Keratinocyte (primary cell): ENCODE results near the gene MYOD1. TPM values are rescaled to one million over a fixed set of nuclear protein-coding genes. Genes with fewer than 3 reads are reported as not detected.

Source experiments
- DNase-seq: peaks from one replicate; pipeline ENCODE4 v3.0.0-alpha.2; 2011; ENCODE audit warnings: low read depth, missing footprints, low spot score
- FAIRE-seq: peaks from 2 replicates; lab custom pipeline; 2011; peaks lifted over from hg19 to GRCh38; lab: Jason Lieb, UNC
- H2AFZ ChIP-seq: 2 replicates; pipeline ENCODE4 v1.6.0; 2012; ENCODE audit warnings: low read length, control low read depth, inconsistent platforms; ENCODE audit not compliant: control insufficient read depth
- H3K27ac ChIP-seq: 2 replicates; pipeline ENCODE4 v1.5.1; 2011; ENCODE audit warnings: low read length; ENCODE audit not compliant: control insufficient read depth, insufficient read depth
- H3K27me3 ChIP-seq: 3 replicates; pipeline ENCODE4 v1.6.0; 2011; ENCODE audit warnings: low read length; ENCODE audit not compliant: control insufficient read depth, insufficient read depth; ENCODE audit errors: extremely low read depth
- H3K36me3 ChIP-seq, 2 experiments: 2 replicates in 1 of 2; 3 replicates in 1 of 2; pipeline ENCODE4 v1.5.1; 2011; ENCODE audit warnings: low read length in 2 of 2, mild to moderate bottlenecking in 1 of 2; ENCODE audit not compliant: control insufficient read depth in 2 of 2, insufficient read depth in 2 of 2; ENCODE audit errors: extremely low read depth in 1 of 2
- H3K4me1 ChIP-seq: 3 replicates; pipeline ENCODE4 v1.5.1; 2011; ENCODE audit warnings: low read length; ENCODE audit not compliant: control insufficient read depth, insufficient read depth; ENCODE audit errors: extremely low read depth
- H3K4me2 ChIP-seq: 3 replicates; pipeline ENCODE4 v1.6.0; 2011; ENCODE audit warnings: low read depth, low read length; ENCODE audit not compliant: control insufficient read depth, insufficient read depth; ENCODE audit errors: extremely low read depth
- H3K4me3 ChIP-seq, 3 experiments: fragments of 200-600 bp in 1 of 3; sonication (generic) in 1 of 3; 2 replicates in 2 of 3; 3 replicates in 1 of 3; pipeline ENCODE4 v1.5.1; 2011 to 2016; ENCODE audit warnings: low read length in 3 of 3, mild to moderate bottlenecking in 3 of 3, control low read depth in 2 of 3, inconsistent platforms in 1 of 3, low read depth in 1 of 3, mixed read lengths in 1 of 3, mixed run types in 1 of 3, moderate library complexity in 1 of 3; ENCODE audit not compliant: control insufficient read depth in 2 of 3, insufficient read depth in 2 of 3; ENCODE audit errors: extremely low read depth in 1 of 3
- H3K79me2 ChIP-seq: 2 replicates; pipeline ENCODE4 v1.6.0; 2012; ENCODE audit warnings: low read length; ENCODE audit not compliant: control insufficient read depth, insufficient read depth
- H3K9ac ChIP-seq: 3 replicates; pipeline ENCODE4 v1.6.0; 2011; ENCODE audit warnings: low read length; ENCODE audit not compliant: control insufficient read depth, insufficient read depth; ENCODE audit errors: extremely low read depth
- H3K9me1 ChIP-seq: 3 replicates; pipeline ENCODE4 v1.6.0; 2011; ENCODE audit warnings: low read length; ENCODE audit not compliant: control insufficient read depth, insufficient read depth; ENCODE audit errors: extremely low read depth
- H3K9me3 ChIP-seq: 2 replicates; pipeline ENCODE4 v1.5.1; 2012; ENCODE audit warnings: low read depth, low read length; ENCODE audit not compliant: control insufficient read depth
- H4K20me1 ChIP-seq: 3 replicates; pipeline ENCODE4 v1.6.0; 2011; ENCODE audit warnings: low read length; ENCODE audit not compliant: control insufficient read depth, insufficient read depth; ENCODE audit errors: extremely low read depth
- EZH2 ChIP-seq: IDR thresholded peaks from one replicate; pipeline ENCODE4 v1.6.1; 2012; ENCODE audit warnings: inconsistent platforms, mild to moderate bottlenecking, low read length, moderate library complexity
- dilution Hi-C: fragments of 300-500 bp; cut with MboI; formaldehyde crosslinking; loops from one replicate; pipeline ENCODE4 v1.7.0; 2020; ENCODE audit warnings: low sequenced_read_pairs; ENCODE audit not compliant: extremely low pct_ligation_motif_present
- polyA plus RNA-seq, 5 experiments: library from polyadenylated mRNA; depleted of rRNA in 3 of 5; stranded (reverse) in 3 of 5; stranded (forward) in 1 of 5; unstranded in 1 of 5; fragments of >200 nt; gene quantifications; 1 replicate in 1 of 5; 2 replicates in 3 of 5; 3 replicates in 1 of 5; pipeline versions ENCODE4 v1.2.1 to v1.2.3, GENCODE V29; 2011 to 2012; ENCODE audit warnings: missing spikeins in 2 of 5, low read depth in 1 of 5, low replicate concordance in 1 of 5
- TF ChIP-seq, protein P1 (sequence below), 3 experiments: IDR thresholded peaks in 1 of 3; conservative IDR thresholded peaks in 1 of 3; optimal IDR thresholded peaks in 1 of 3; 2 replicates in 2 of 3; 3 replicates in 1 of 3; pipeline versions ENCODE3 to v1.5.1; 2011; ENCODE audit warnings: low read length in 3 of 3, mild to moderate bottlenecking in 3 of 3, moderate library complexity in 2 of 3, control low read depth in 1 of 3, inconsistent platforms in 1 of 3; ENCODE audit not compliant: insufficient read depth in 2 of 3; ENCODE audit errors: extremely low read depth in 1 of 3

MYOD1 gene
- polyA plus RNA-seq, 1 donor (not counting 4 experiments of a cell fraction or from before 2014, with no cell fraction given), result not detected

GRCh38 chr11:17768547-17768946 is 49.2 kb downstream of the MYOD1 start:
- Histone ChIP-seq H2AFZ (no peak overlapping the region), H4K20me1 (no peaks in the 10 kb centered on the region), H3K79me2 (no peaks in the 10 kb centered on the region), H3K27ac (no peak overlapping the region), H3K4me3 (no peak overlapping the region), H3K9me3 (no peaks in the 10 kb centered on the region), H3K9ac (no peak overlapping the region), H3K36me3 (no peaks in the 10 kb centered on the region), H3K4me2 (no peak overlapping the region), H3K27me3 (no peaks in the 10 kb centered on the region), H3K9me1 (no peaks in the 10 kb centered on the region), H3K4me1 (no peaks in the 10 kb centered on the region)
- DNase-seq, result no peak
- FAIRE-seq, result no peak
- TF ChIP-seq, protein P1, sequence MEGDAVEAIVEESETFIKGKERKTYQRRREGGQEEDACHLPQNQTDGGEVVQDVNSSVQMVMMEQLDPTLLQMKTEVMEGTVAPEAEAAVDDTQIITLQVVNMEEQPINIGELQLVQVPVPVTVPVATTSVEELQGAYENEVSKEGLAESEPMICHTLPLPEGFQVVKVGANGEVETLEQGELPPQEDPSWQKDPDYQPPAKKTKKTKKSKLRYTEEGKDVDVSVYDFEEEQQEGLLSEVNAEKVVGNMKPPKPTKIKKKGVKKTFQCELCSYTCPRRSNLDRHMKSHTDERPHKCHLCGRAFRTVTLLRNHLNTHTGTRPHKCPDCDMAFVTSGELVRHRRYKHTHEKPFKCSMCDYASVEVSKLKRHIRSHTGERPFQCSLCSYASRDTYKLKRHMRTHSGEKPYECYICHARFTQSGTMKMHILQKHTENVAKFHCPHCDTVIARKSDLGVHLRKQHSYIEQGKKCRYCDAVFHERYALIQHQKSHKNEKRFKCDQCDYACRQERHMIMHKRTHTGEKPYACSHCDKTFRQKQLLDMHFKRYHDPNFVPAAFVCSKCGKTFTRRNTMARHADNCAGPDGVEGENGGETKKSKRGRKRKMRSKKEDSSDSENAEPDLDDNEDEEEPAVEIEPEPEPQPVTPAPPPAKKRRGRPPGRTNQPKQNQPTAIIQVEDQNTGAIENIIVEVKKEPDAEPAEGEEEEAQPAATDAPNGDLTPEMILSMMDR (optimal IDR thresholded peaks at IDR 0.05 in 1 of 3, IDR thresholded peaks at IDR 0.05 in 1 of 3, conservative IDR thresholded peaks at IDR 0.05 in 1 of 3; ENCODE audit: extremely low read depth in 1 of 3, insufficient read depth in 2 of 3, low read length in 3 of 3), result no peak
- no peak for TF ChIP-seq EZH2
- dilution Hi-C loops, result no loop called here

DNA sequence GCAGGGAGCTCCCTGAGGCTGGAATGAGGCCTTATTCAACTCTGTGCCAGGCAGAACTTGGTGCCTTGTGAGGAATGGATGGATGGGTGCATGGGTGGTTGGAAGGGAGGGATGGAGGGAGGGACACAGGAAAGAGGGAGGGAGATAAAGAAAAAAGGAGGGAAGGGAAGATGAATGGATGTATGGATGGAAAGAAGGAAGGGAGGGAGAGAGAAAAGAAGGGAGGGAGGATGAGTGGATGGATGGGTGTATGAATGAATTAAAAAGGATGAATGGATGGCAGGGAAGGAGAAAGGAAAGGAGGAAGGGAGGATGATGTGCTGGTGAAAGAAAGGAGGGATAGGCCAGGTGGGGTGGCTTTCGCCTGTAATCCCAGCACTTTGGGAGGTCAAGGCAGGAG is 49.8 kb downstream of the MYOD1 start:
- H3K9me1 ChIP-seq, result no peaks in the 10 kb centered on the region
- TF ChIP-seq, protein P1 (optimal IDR thresholded peaks at IDR 0.05 in 1 of 3, IDR thresholded peaks at IDR 0.05 in 1 of 3, conservative IDR thresholded peaks at IDR 0.05 in 1 of 3; ENCODE audit: extremely low read depth in 1 of 3, insufficient read depth in 2 of 3, low read length in 3 of 3), result no peak
- TF ChIP-seq EZH2, result no peak
- H3K9me3 ChIP-seq, result no peaks in the 10 kb centered on the region
- DNase-seq, result no peak
- no peak overlapping the region for H2AFZ ChIP-seq
- H3K4me2 ChIP-seq, result no peak overlapping the region
- no peak for FAIRE-seq
- no peaks in the 10 kb centered on the region for H3K27me3 ChIP-seq
- H3K4me1 ChIP-seq, result no peaks in the 10 kb centered on the region
- no peaks in the 10 kb centered on the region for H3K79me2 ChIP-seq
- H3K36me3 ChIP-seq, result no peaks in the 10 kb centered on the region
- dilution Hi-C loops, result no loop called here
- no peak overlapping the region for H3K4me3 ChIP-seq
- H3K9ac ChIP-seq, result no peak overlapping the region
- no peak overlapping the region for H3K27ac ChIP-seq
- no peaks in the 10 kb centered on the region for H4K20me1 ChIP-seq
